HepG2 (cell line): ENCODE measurements around the gene ANKRD29. TPM values are rescaled to one million over a fixed set of nuclear protein-coding genes. Genes with fewer than 3 reads are reported as not detected.

Experiments used
- AGO1 ChIP-seq: fragments of 200-400 bp; formaldehyde crosslinking; IDR thresholded peaks from 2 replicates; pipeline ENCODE4 v1.6.1; 2017; ENCODE audit warnings: mild to moderate bottlenecking, low read depth, low read length, moderate library complexity; ENCODE audit not compliant: poor library complexity, severe bottlenecking
- CREB3 ChIP-seq: sonication (generic); formaldehyde crosslinking; IDR thresholded peaks from 2 replicates; pipeline ENCODE4 v1.5.0; 2020; ENCODE audit warnings: missing genetic modification reagents
- NFE2L2 ChIP-seq: fragments of 150-350 bp; IDR thresholded peaks from 2 replicates; pipeline ENCODE4 v1.6.1; 2014; ENCODE audit warnings: low read length
- RNF2 ChIP-seq: fragments of 450-650 bp; conservative IDR thresholded peaks from 2 replicates; pipeline ENCODE4 v1.6.1; 2016; ENCODE audit warnings: low read depth
- SRF ChIP-seq: IDR thresholded peaks from 2 replicates; pipeline ENCODE4 v1.6.1; 2011; ENCODE audit warnings: mild to moderate bottlenecking, low read depth, low read length, moderate library complexity
- TOPORS ChIP-seq: sonication (generic); formaldehyde crosslinking; IDR thresholded peaks from 2 replicates; pipeline ENCODE4 v1.8.0; 2023; ENCODE audit warnings: mild to moderate bottlenecking, missing genetic modification reagents
- ZBTB21 ChIP-seq: sonication (generic); formaldehyde crosslinking; IDR thresholded peaks from 2 replicates; pipeline ENCODE4 v1.4.0; 2020; ENCODE audit warnings: missing genetic modification reagents
- ZBTB49 ChIP-seq: sonication (generic); formaldehyde crosslinking; IDR thresholded peaks from 2 replicates; pipeline ENCODE4 v1.4.0; 2020; ENCODE audit warnings: missing genetic modification reagents, borderline replicate concordance
- ZFP90 ChIP-seq: sonication (generic); formaldehyde crosslinking; IDR thresholded peaks from 2 replicates; pipeline ENCODE4 v1.8.0; 2022; ENCODE audit warnings: missing genetic modification reagents, mild to moderate bottlenecking, inconsistent platforms, borderline replicate concordance
- ZNF263 ChIP-seq: sonication (generic); formaldehyde crosslinking; IDR thresholded peaks from 2 replicates; pipeline ENCODE4 v1.4.0; 2020; ENCODE audit warnings: missing genetic modification reagents
- ZNF281 ChIP-seq: sonication (generic); formaldehyde crosslinking; IDR thresholded peaks from 2 replicates; pipeline ENCODE4 v1.4.0; 2020; ENCODE audit warnings: missing genetic modification reagents, borderline replicate concordance
- ZNF354B ChIP-seq: sonication (generic); formaldehyde crosslinking; IDR thresholded peaks from 2 replicates; pipeline ENCODE4 v1.8.0; 2022; ENCODE audit warnings: mild to moderate bottlenecking, missing genetic modification reagents
- ZNF737 ChIP-seq: sonication (generic); formaldehyde crosslinking; IDR thresholded peaks from 2 replicates; pipeline ENCODE4 v1.5.0; 2020; ENCODE audit warnings: missing genetic modification reagents, mild to moderate bottlenecking, borderline replicate concordance
- ZNF800 ChIP-seq: sonication (generic); formaldehyde crosslinking; IDR thresholded peaks from 2 replicates; pipeline ENCODE4 v1.4.0; 2020; ENCODE audit warnings: missing genetic modification reagents
- polyA plus RNA-seq, 8 experiments: library from polyadenylated mRNA; depleted of rRNA in 3 of 8; stranded (reverse) in 7 of 8; unstranded in 1 of 8; fragments of >200 nt; fragmentation: Illumina TruSeq in 4 of 8; extraction: Trizol in 4 of 8; gene quantifications; 2 replicates each; pipeline versions ENCODE4 v1.2.1 to v1.2.3, GENCODE V29; 2011 to 2016; ENCODE audit warnings: low read depth in 4 of 8, missing spikeins in 1 of 8, mixed read lengths in 1 of 8; ENCODE audit not compliant: insufficient read depth in 1 of 8
- total RNA-seq, 5 experiments: library from RNA; depleted of rRNA; stranded (reverse); fragments of >200 nt; fragmentation: Illumina TruSeq; extraction: Trizol; gene quantifications; 2 replicates each; pipeline ENCODE4 v1.2.3, GENCODE V29; 2016; ENCODE audit warnings: low read depth in 1 of 5

ANKRD29 gene
- total and polyA plus RNA-seq, 2 of the 13 experiments (the other 11 are each of a cell fraction or from before 2014, with no cell fraction given): not detected

- TF ChIP-seq SRF: no peak
- no peak for TF ChIP-seq TOPORS (CRISPR knock-in tag)
- no peak for TF ChIP-seq ZNF800 (CRISPR knock-in tag)
- TF ChIP-seq AGO1: no peak
- TF ChIP-seq NFE2L2: no peak
- no peak for TF ChIP-seq ZNF263 (CRISPR knock-in tag)
- TF ChIP-seq ZBTB21 (CRISPR knock-in tag): no peak
- no peak for TF ChIP-seq ZNF737
- no peak for TF ChIP-seq ZBTB49 (CRISPR knock-in tag)
- TF ChIP-seq RNF2: no peak
- TF ChIP-seq ZFP90 (CRISPR knock-in tag): no peak
- TF ChIP-seq CREB3: no peak
- no peak for TF ChIP-seq ZNF281 (CRISPR knock-in tag)
- TF ChIP-seq ZNF354B (CRISPR knock-in tag): no peak
These were observed 93.2 kb downstream of the ANKRD29 start (continued) for GRCh38 chr18:23569299-23570063.
